Small intestine (tissue), 16 donors: Measurements from ENCODE around the gene MTIF3. TPM values are rescaled to one million over a fixed set of nuclear protein-coding genes. Genes with fewer than 3 reads are reported as not detected.
A peak's percentile ranks its signal among the peaks of the same experiment; 100 is the strongest.

Experiments
- DNase-seq, 2 donors: peaks; one replicate each; pipeline versions ENCODE4 v3.0.0 to v3.0.0-alpha.2; 2013
- FAIRE-seq: peaks from 2 replicates; lab custom pipeline; 2012; peaks lifted over from hg19 to GRCh38; lab: Jason Lieb, UNC
- H3K27ac ChIP-seq, 3 donors: one replicate each; pipeline ENCODE4 v1.5.1; 2013; ENCODE audit warnings: low read length in 2 of 3, mild to moderate bottlenecking in 2 of 3, control low read depth in 1 of 3, inconsistent platforms in 1 of 3, low read depth in 1 of 3, moderate library complexity in 1 of 3
- H3K27me3 ChIP-seq, 3 donors: one replicate each; pipeline ENCODE4 v1.6.1; 2013; ENCODE audit warnings: low read length in 3 of 3, inconsistent platforms in 1 of 3; ENCODE audit not compliant: control insufficient read depth in 3 of 3, insufficient read depth in 3 of 3
- H3K36me3 ChIP-seq, 3 donors: one replicate each; pipeline ENCODE4 v1.6.1; 2013; ENCODE audit warnings: low read length in 3 of 3, inconsistent platforms in 1 of 3, low read depth in 1 of 3, mild to moderate bottlenecking in 1 of 3, moderate library complexity in 1 of 3; ENCODE audit not compliant: control insufficient read depth in 3 of 3, insufficient read depth in 2 of 3
- H3K4me1 ChIP-seq, 3 donors: one replicate each; pipeline ENCODE4 v1.6.1; 2013; ENCODE audit warnings: low read length in 2 of 3, inconsistent platforms in 1 of 3, low read depth in 1 of 3, mild to moderate bottlenecking in 1 of 3, moderate library complexity in 1 of 3; ENCODE audit not compliant: control insufficient read depth in 3 of 3, insufficient read depth in 2 of 3
- H3K4me3 ChIP-seq, 3 donors: one replicate each; pipeline ENCODE4 v1.5.1; 2013; ENCODE audit warnings: low read length in 3 of 3, control low read depth in 1 of 3, inconsistent platforms in 1 of 3, low read depth in 1 of 3, mild to moderate bottlenecking in 1 of 3, moderate library complexity in 1 of 3
- H3K9me3 ChIP-seq, 2 donors: one replicate each; pipeline ENCODE4 v1.6.1; 2013; ENCODE audit warnings: low read depth in 1 of 2, low read length in 1 of 2; ENCODE audit not compliant: control insufficient read depth in 2 of 2, insufficient read depth in 1 of 2
- WGBS, 3 donors: extraction: QIAGEN DNeasy Blood & Tissue Kit; methylation state at CpG; one replicate each; pipeline ENCODE4 v1.1.7; 2013; 5-methylcytosine and 5-hydroxymethylcytosine counted together
- long read RNA-seq, 10 donors: transcript quantifications; one replicate each; lab custom pipeline, GENCODE V29; 2026
- polyA plus RNA-seq, 4 donors: library from polyadenylated mRNA; stranded (reverse) in 3 of 4; unstranded in 1 of 4; fragments of 200-250 nt in 3 of 4; fragments of 120-200 nt in 1 of 4; gene quantifications; one replicate each; pipeline versions ENCODE4 v1.2.1 to v1.2.3, GENCODE V29; 2013
- donor health status: healthy with polysubstance abuse.
- donor health status: control.
- donor health status: control.
- donor health status: Bipolar disorder and iron deficiency.
- donor health status: healthy.

MTIF3 gene, protein sequence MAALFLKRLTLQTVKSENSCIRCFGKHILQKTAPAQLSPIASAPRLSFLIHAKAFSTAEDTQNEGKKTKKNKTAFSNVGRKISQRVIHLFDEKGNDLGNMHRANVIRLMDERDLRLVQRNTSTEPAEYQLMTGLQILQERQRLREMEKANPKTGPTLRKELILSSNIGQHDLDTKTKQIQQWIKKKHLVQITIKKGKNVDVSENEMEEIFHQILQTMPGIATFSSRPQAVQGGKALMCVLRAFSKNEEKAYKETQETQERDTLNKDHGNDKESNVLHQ
- polyA plus RNA-seq: 100 to 1,000 TPM in 2 of 4 donors, 10 to 100 TPM in 2; 76.0 to 149 (median 110) TPM
- long read RNA-seq, donor 1, transcript MTIF3-202 (5 exons, 1,005 nt): major isoform, 14 of 231 reads
- long read RNA-seq, donor 1, transcript MTIF3-203 (3 exons, 889 nt): minor isoform, 8 of 231 reads
- long read RNA-seq, donor 1, transcript MTIF3-206 (3 exons, 296 nt): minor isoform, 6 of 231 reads
- long read RNA-seq, donor 1, partial matches to known transcripts: 191 of 231 reads
- long read RNA-seq, donor 1, other reads (novel, unspliced or antisense): 8 of 231 reads
- long read RNA-seq, donor 2, transcript MTIF3-202 (5 exons, 1,005 nt): major isoform, 5 of 15 reads
- long read RNA-seq, donor 2, partial matches to known transcripts: 6 of 15 reads
- long read RNA-seq, donor 2, other reads (novel, unspliced or antisense): 0 of 15 reads
- long read RNA-seq, donor 3, transcript MTIF3-203 (3 exons, 889 nt): major isoform, 8 of 23 reads
- long read RNA-seq, donor 3, transcript MTIF3-202 (5 exons, 1,005 nt): minor isoform, 7 of 23 reads
- long read RNA-seq, donor 3, partial matches to known transcripts: 5 of 23 reads
- long read RNA-seq, donor 3, other reads (novel, unspliced or antisense): 0 of 23 reads
- long read RNA-seq, donor 4: 0 reads
- long read RNA-seq, donor 5, partial matches to known transcripts: 14 of 16 reads
- long read RNA-seq, donor 5, other reads (novel, unspliced or antisense): 0 of 16 reads
- long read RNA-seq, donor 6, transcript MTIF3-202 (5 exons, 1,005 nt): major isoform, 5 of 63 reads
- long read RNA-seq, donor 6, partial matches to known transcripts: 30 of 63 reads
- long read RNA-seq, donor 6, other reads (novel, unspliced or antisense): 21 of 63 reads
- long read RNA-seq, donor 7: 0 reads
- long read RNA-seq, donor 8, partial matches to known transcripts: 0 of 1 reads
- long read RNA-seq, donor 8, other reads (novel, unspliced or antisense): 0 of 1 reads
- long read RNA-seq, donor 9, partial matches to known transcripts: 0 of 7 reads
- long read RNA-seq, donor 9, other reads (novel, unspliced or antisense): 0 of 7 reads
- long read RNA-seq, donor 10, transcript MTIF3-202 (5 exons, 1,005 nt): major isoform, 8 of 39 reads
- long read RNA-seq, donor 10, transcript MTIF3-206 (3 exons, 296 nt): minor isoform, 5 of 39 reads
- long read RNA-seq, donor 10, partial matches to known transcripts: 20 of 39 reads
- long read RNA-seq, donor 10, other reads (novel, unspliced or antisense): 0 of 39 reads

- Histone ChIP-seq H3K4me1 (peaks cover 4 to 17% (median 11%) of the 10 kb centered on the region in 3 donors), H3K27ac (peak within 1 kb of the TSS; percentile 96 to 100 (median 100)), H3K9me3 (no peaks in the 10 kb centered on the region), H3K27me3 (no peaks in the 10 kb centered on the region), H3K4me3 (peak within 1 kb of the TSS; percentile 63 to 84 (median 80)), H3K36me3 (peaks cover 0 to 6% (median 0%) of the 10 kb centered on the region in 3 donors)
- FAIRE-seq (no peak), DNase-seq (peak; percentile 97 to 99)
- whole genome bisulfite sequencing, 3 donors: 0% methylated on average over 66 to 81 of the region's 81 CpGs
Observed at GRCh38 chr13:27449936-27450828, at the start of gene MTIF3. TSS of gene MTIF3 (minus strand) at chr13:27450564. CDS start at chr13:27440448, 10,116 bp downstream.

DNA sequence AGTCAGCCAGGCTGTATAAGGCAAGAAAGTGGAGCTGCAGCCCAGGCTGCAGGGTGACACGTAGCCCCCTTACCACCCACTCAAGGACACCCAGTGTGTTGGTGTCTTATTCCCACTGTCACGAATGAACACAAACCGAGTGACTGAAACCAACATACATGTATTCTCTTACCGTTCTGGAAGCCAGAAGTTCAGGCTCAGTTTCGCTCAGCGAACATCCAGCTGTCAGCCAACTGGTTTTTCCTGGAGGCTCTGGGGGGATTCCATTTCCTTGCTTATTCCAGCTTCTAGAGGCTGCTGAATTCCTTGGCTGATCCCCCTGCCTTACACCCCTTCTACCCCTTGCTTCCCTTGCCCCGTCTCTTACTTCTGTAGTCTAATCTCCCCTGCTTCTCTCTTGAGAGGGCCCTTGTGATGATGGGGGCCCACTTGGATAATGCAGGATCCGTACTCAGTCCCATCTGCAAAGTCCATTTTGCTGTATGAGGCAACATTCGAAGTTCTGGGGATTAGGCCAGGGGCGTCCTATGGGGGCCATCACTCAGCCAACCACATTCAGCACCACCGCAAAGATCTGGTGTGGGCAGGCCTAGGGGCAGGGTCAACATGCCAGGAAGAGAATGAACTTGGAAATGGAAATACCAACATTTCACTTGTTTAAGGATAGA is 47.3 kb upstream of the MTIF3 start:
- FAIRE-seq (no peak), DNase-seq (no peak)
- Histone ChIP-seq H3K27ac (no peak overlapping the region), H3K4me3 (no peak overlapping the region), H3K36me3 (no peaks in the 10 kb centered on the region), H3K27me3 (no peaks in the 10 kb centered on the region), H3K9me3 (no peaks in the 10 kb centered on the region), H3K4me1 (no peaks in the 10 kb centered on the region)
- WGBS, 3 donors: 87 to 91% (median 90%) methylated on average over 11 of the region's 11 CpGs

- 76 to 87% (median 85%) methylated on average over 10 of the region's 10 CpGs for WGBS, 3 donors
- no peaks in the 10 kb centered on the region for H3K27me3 ChIP-seq
- no peak overlapping the region for H3K4me3 ChIP-seq
- H3K4me1 ChIP-seq: no peaks in the 10 kb centered on the region
- no peak overlapping the region for H3K27ac ChIP-seq
- DNase-seq: no peak
- H3K9me3 ChIP-seq: no peaks in the 10 kb centered on the region
- no peak for FAIRE-seq
- H3K36me3 ChIP-seq: no peaks in the 10 kb centered on the region
Observed at GRCh38 chr13:27496536-27497273, 46.3 kb upstream of the MTIF3 start.

DNA sequence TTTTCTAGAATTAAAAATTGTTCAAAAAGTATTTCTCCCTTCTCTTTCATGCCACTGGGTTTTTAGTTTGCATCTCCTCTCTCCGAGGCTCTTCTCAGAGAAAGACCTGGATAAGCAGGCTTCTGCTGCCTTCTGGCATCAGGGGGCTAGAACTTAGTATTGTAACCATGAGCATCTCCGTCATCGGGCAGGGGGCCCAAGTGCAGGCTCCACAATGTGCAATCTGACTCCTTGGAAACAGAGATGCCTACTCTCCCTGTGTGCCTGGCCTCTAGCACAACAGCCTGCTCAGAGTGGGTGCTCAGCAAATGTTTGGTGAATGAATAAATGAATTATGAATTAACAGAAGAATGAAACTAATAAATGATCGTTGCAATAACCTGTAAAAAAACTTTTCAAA is 45.6 kb upstream of the MTIF3 start:
- no peaks in the 10 kb centered on the region for H3K27me3 ChIP-seq
- no peak for DNase-seq
- 76 to 83% (median 78%) methylated on average over 4 of the region's 4 CpGs for WGBS, 3 donors
- no peak for FAIRE-seq
- H3K4me1 ChIP-seq: no peaks in the 10 kb centered on the region
- no peak overlapping the region for H3K4me3 ChIP-seq
- H3K9me3 ChIP-seq: no peaks in the 10 kb centered on the region
- no peaks in the 10 kb centered on the region for H3K36me3 ChIP-seq
- H3K27ac ChIP-seq: no peak overlapping the region

- WGBS, 3 donors: 63 to 72% (median 67%) methylated on average over 3 of the region's 3 CpGs
- no peaks in the 10 kb centered on the region for H3K4me1 ChIP-seq
- H3K27ac ChIP-seq: no peak overlapping the region
- FAIRE-seq (no peak), DNase-seq (no peak)
- no peaks in the 10 kb centered on the region for H3K9me3 ChIP-seq
- no peaks in the 10 kb centered on the region for H3K36me3 ChIP-seq
- no peaks in the 10 kb centered on the region for H3K27me3 ChIP-seq
- no peak overlapping the region for H3K4me3 ChIP-seq
Observed at GRCh38 chr13:27495551-27495950, 45.2 kb upstream of the MTIF3 start.

DNA sequence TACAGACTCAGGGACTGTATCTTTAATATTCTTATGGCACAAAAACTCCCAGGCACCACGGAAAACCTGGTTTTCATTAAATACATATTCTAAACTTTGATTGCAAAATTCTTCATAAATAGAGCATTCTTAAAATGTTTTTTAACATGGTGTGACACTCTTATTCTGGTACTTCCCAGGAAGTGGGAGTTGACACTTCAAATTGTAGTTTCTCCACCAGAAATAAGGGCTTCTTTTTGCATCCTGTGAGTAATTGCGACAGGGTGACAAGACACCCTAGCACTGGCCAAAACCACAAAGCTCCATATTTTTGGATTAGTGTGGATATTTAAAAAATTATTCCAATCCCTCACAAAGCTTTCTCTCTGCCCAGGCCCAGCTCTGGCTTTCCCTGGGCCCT is 43.6 kb upstream of the MTIF3 start:
- 81 to 92% (median 90%) methylated on average over 2 of the region's 2 CpGs for WGBS, 3 donors
- no peak overlapping the region for H3K27ac ChIP-seq
- FAIRE-seq (no peak), DNase-seq (no peak)
- no peaks in the 10 kb centered on the region for H3K27me3 ChIP-seq
- H3K4me3 ChIP-seq: no peak overlapping the region
- no peaks in the 10 kb centered on the region for H3K9me3 ChIP-seq
- H3K36me3 ChIP-seq: no peaks in the 10 kb centered on the region
- no peaks in the 10 kb centered on the region for H3K4me1 ChIP-seq
